Left lung (tissue), 10 donors: ENCODE data around the gene PNLIPRP3. TPM values are rescaled to one million over a fixed set of nuclear protein-coding genes. Genes with fewer than 3 reads are reported as not detected.

Experiments
- ATAC-seq: fragments of 200-7000 bp; cut with Tn5 transposase; one replicate; pipeline ENCODE4 v1.9.1; 2020; ENCODE audit warnings: moderate library complexity
- DNase-seq, 4 donors: peaks; one replicate each; pipeline ENCODE4 v3.0.0-alpha.2; 2013 to 2020
- H3K27ac ChIP-seq, 2 donors: fragments of 200-600 bp; sonication (generic) in 1 of 2; one replicate each; pipeline versions ENCODE4 v1.5.0 to v1.8.0; 2020 to 2021
- H3K27me3 ChIP-seq, 2 donors: fragments of 200-600 bp; sonication (generic) in 1 of 2; one replicate each; pipeline versions ENCODE4 v1.5.0 to v1.8.0; 2020 to 2021
- H3K36me3 ChIP-seq, 2 donors: fragments of 200-600 bp; sonication (generic) in 1 of 2; one replicate each; pipeline versions ENCODE4 v1.5.0 to v1.8.0; 2020 to 2021
- H3K4me1 ChIP-seq, 2 donors: fragments of 200-600 bp; one replicate each; pipeline ENCODE4 v1.8.0; 2021
- H3K4me3 ChIP-seq, 2 donors: fragments of 200-600 bp; sonication (generic) in 1 of 2; one replicate each; pipeline versions ENCODE4 v1.5.0 to v1.8.0; 2020 to 2021; ENCODE audit warnings: mild to moderate bottlenecking in 1 of 2
- H3K9me3 ChIP-seq, 2 donors: fragments of 200-600 bp; sonication (generic) in 1 of 2; one replicate each; pipeline versions ENCODE4 v1.5.0 to v1.8.0; 2020 to 2021
- intact Hi-C, 2 donors: fragments of 100-400 bp; cut with DNase I; formaldehyde crosslinking; loops; one replicate each; pipeline versions ENCODE4 v1.11.2 to v1.14.2; 2022
- polyA plus RNA-seq, 6 donors: library from polyadenylated mRNA; unstranded; fragments of 120-200 nt; gene quantifications; one replicate each; pipeline ENCODE4 v1.2.1, GENCODE V29; 2013; ENCODE audit not compliant: insufficient read length in 6 of 6
- total RNA-seq, 2 donors: library from RNA; stranded (reverse); fragmentation: NEBNext Ultra II Directional; extraction: Animal tissue kit (Norgen Biotek cat#: 25700); gene quantifications; one replicate each; pipeline ENCODE4 v1.2.1, GENCODE V29; 2021
- TF ChIP-seq, protein P1 (sequence below), 2 donors: fragments of 200-600 bp; sonication (generic) in 1 of 2; IDR thresholded peaks; one replicate each; pipeline versions ENCODE4 v1.5.0 to v1.8.0; 2021; ENCODE audit warnings: antibody characterized with exemption in 2 of 2
- donor health status: DM: no; HTN: yes; CAD: no.
- donor health status: DM: no; HTN: no; CAD: no.

PNLIPRP3 gene
- total and polyA plus RNA-seq, 8 donors = 0.29 to 0.42 TPM; not detected in 6

DNA sequence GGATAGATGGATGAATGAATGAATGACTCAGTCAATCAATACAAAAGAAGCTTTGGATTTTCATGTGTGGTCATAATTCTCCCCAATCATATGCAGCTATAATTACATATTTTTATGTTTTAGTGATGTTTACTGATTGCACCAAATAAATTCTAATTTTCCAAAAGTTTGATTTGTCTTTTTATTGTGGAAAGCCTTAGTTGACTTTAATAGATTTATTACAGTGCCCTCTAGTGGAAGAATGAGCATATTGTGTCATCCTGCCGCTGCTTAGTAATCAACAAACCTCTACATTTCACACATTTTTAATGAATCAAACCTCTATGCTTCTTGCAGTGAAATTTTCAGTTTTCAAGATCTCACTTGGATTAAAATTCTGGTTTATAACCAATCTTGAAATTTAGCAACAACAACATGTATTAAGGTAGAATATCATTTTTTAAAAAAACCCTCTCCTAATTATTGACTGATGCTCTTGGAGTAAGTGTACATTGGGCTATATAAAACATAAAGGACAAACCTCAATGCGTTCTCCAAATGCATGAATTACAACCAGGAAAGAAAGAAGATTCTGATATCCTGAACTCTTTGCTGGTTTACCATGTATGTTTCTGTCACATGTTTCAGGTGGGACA is 62.5 kb downstream of the PNLIPRP3 start:
- DNase-seq = peak in 1 of 4 donors; percentile 9
- no peaks in the 10 kb centered on the region for H3K27me3 ChIP-seq
- H3K4me3 ChIP-seq = no peak overlapping the region
- H3K9me3 ChIP-seq = no peaks in the 10 kb centered on the region
- intact Hi-C loops = no loop called here
- H3K4me1 ChIP-seq = no peaks in the 10 kb centered on the region
- no peak for ATAC-seq
- H3K36me3 ChIP-seq = no peaks in the 10 kb centered on the region
- TF ChIP-seq, protein P1, sequence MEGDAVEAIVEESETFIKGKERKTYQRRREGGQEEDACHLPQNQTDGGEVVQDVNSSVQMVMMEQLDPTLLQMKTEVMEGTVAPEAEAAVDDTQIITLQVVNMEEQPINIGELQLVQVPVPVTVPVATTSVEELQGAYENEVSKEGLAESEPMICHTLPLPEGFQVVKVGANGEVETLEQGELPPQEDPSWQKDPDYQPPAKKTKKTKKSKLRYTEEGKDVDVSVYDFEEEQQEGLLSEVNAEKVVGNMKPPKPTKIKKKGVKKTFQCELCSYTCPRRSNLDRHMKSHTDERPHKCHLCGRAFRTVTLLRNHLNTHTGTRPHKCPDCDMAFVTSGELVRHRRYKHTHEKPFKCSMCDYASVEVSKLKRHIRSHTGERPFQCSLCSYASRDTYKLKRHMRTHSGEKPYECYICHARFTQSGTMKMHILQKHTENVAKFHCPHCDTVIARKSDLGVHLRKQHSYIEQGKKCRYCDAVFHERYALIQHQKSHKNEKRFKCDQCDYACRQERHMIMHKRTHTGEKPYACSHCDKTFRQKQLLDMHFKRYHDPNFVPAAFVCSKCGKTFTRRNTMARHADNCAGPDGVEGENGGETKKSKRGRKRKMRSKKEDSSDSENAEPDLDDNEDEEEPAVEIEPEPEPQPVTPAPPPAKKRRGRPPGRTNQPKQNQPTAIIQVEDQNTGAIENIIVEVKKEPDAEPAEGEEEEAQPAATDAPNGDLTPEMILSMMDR (IDR thresholded peaks at IDR 0.05) = peak; percentile 56 to 62
- H3K27ac ChIP-seq = no peak overlapping the region

DNA sequence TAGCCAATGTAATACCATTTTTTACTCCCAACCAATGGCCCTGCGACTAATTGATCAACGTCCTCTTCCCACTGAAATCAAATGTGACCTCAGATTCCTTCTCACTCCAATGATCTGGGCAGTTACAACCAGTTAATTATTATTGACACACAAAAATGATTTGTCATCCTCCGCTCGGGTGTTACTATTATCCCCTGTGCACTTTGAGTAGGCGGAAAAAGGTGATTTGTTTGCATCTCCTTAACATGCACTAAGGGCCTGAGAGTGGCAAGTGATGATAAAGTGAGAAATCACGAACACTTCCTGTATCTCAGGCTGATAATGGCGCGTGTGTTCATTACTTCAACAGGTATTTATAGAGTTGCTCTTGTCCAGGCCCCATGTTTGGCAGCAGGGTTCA is 77.1 kb downstream of the PNLIPRP3 start:
- no peak for DNase-seq
- no peaks in the 10 kb centered on the region for H3K9me3 ChIP-seq
- TF ChIP-seq, protein P1 (IDR thresholded peaks at IDR 0.05) = no peak
- H3K4me1 ChIP-seq = no peaks in the 10 kb centered on the region
- no peak overlapping the region for H3K27ac ChIP-seq
- intact Hi-C loops = no loop called here
- no peak overlapping the region for H3K4me3 ChIP-seq
- ATAC-seq = no peak
- H3K36me3 ChIP-seq = no peaks in the 10 kb centered on the region
- no peaks in the 10 kb centered on the region for H3K27me3 ChIP-seq

DNA sequence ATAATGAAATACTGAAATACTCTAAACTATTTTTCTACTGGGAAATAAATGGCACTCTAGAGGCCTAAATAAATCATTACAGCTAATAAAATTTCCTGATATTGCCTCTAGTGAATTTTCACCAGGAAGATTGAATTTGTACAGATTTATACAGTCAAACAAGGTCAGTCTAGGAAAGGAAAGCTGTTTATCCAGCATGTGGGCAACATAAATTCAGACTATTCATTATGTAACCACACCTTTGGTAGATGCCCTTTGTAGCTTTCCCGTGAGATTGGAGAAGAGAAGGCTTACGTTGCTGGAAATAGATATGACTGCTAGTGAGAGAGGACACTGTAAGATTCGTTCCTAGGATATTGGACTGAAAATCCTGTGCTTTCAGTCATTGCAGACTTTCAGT is 82.9 kb downstream of the PNLIPRP3 start:
- no peak for DNase-seq
- Histone ChIP-seq H3K4me1 (no peaks in the 10 kb centered on the region), H3K4me3 (no peak overlapping the region), H3K9me3 (no peaks in the 10 kb centered on the region), H3K27me3 (no peaks in the 10 kb centered on the region), H3K36me3 (no peaks in the 10 kb centered on the region), H3K27ac (no peak overlapping the region)
- TF ChIP-seq, protein P1 (IDR thresholded peaks at IDR 0.05) = no peak
- intact Hi-C loops = no loop called here
- no peak for ATAC-seq

DNA sequence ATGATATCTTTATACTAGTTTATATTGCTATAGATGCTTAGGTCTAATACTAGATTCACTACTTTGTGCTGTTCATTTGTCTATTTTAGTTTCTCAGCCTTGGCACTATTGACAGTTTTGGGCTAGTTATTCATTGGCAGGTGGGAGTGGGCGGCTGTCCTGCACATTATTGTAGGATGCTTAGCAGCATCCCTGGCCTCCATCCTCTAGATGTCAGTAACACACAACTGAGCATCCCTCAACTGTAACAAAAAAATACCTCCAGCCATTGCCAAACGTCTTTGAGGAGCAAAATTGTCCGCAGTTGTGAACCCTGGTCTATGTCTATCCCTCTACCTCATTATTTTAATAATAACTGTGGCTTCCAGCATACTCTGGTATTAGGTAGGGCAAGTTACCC is 83.7 kb downstream of the PNLIPRP3 start:
- Histone ChIP-seq H3K27ac (no peak overlapping the region), H3K9me3 (no peaks in the 10 kb centered on the region), H3K36me3 (no peaks in the 10 kb centered on the region), H3K4me3 (no peak overlapping the region), H3K27me3 (no peaks in the 10 kb centered on the region), H3K4me1 (no peaks in the 10 kb centered on the region)
- no peak for ATAC-seq
- DNase-seq = no peak
- TF ChIP-seq, protein P1 (IDR thresholded peaks at IDR 0.05) = no peak
- intact Hi-C loops = no loop called here

DNA sequence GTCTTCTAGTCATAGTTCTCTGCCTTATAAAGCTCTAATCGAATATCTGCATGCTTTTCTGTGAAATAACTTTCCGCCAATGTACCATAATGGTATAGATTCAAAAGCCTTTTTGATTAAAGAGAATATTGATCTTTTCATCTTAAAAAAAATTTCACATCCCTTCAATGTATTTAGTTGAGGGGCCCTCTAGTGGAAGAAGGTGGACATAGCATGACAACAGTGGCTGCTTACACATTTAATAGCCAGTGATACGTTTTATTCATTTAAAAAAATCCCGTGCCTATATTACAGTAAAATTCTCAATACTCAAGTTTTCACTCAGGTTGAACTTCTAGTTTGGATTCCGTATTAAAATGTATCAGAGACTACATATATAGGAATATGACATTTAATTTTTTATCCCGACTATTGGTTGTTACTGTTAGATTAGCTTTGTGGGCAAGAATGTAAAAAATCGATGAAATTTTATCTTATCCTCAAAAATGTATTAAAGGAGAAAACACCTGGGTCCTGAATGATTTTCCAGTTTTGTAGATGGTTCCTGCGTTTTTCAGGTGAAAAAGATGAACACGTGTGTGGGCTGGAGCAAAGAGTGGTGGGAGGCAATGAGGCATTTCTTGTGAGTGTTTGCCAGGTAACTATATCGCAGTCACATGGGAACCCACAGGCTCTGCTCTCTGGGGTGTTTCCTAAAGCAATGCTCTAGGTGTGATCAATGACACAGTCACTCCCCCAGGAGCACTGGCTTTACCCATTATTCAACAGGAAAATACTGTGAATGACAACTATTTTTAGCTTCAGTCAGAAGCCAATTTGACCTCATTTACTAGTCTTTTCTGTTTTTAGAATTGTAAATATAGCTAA is 94.0 kb downstream of the PNLIPRP3 start:
- DNase-seq (peak in 1 of 4 donors; percentile 16), ATAC-seq (peak; percentile 63)
- no peaks in the 10 kb centered on the region for H3K36me3 ChIP-seq
- peaks cover 0 to 8% of the 10 kb centered on the region in 2 donors for H3K27me3 ChIP-seq
- H3K27ac ChIP-seq = no peak overlapping the region
- H3K4me3 ChIP-seq = no peak overlapping the region
- H3K4me1 ChIP-seq = no peaks in the 10 kb centered on the region
- intact Hi-C loops = no loop called here
- TF ChIP-seq, protein P1 (IDR thresholded peaks at IDR 0.05) = peak; percentile 68 to 76
- no peaks in the 10 kb centered on the region for H3K9me3 ChIP-seq
